Subcutaneous adipose tissue (tissue), 4 donors: ENCODE results near the gene SPRTN. TPM values are rescaled to one million over a fixed set of nuclear protein-coding genes. Genes with fewer than 3 reads are reported as not detected.

Source experiments
- CTCF ChIP-seq: fragments of 450-650 bp; IDR thresholded peaks from one replicate; pipeline ENCODE4 v1.5.1; 2016; ENCODE audit warnings: low read depth, mild to moderate bottlenecking, control low read depth, antibody characterized with exemption, moderate library complexity
- total RNA-seq, 4 donors: library from RNA; depleted of rRNA; stranded (reverse); fragments of >200 nt; gene quantifications; one replicate each; pipeline ENCODE4 v1.1.0, GENCODE V29; 2016

SPRTN gene
- total RNA-seq, 4 donors from 2014 or later, result 9.4 to 17.6 (median 15.9) TPM

GRCh38 chr1:231326248-231326647, 11.8 kb upstream of the SPRTN start:
- no peak for TF ChIP-seq CTCF

GRCh38 chr1:231327617-231328016, 10.5 kb upstream of the SPRTN start:
- no peak for TF ChIP-seq CTCF

- TF ChIP-seq CTCF, result no peak
Observed at GRCh38 chr1:231329483-231329882, 8.6 kb upstream of the SPRTN start.

GRCh38 chr1:231332761-231333160, 5.3 kb upstream of the SPRTN start:
- TF ChIP-seq CTCF, result no peak

GRCh38 chr1:231334079-231334666, 3.9 kb upstream of the SPRTN start:
- no peak for TF ChIP-seq CTCF

GRCh38 chr1:231334952-231335351, 3.1 kb upstream of the SPRTN start:
- TF ChIP-seq CTCF, result no peak

- no peak for TF ChIP-seq CTCF
Observed at GRCh38 chr1:231335663-231336602, 2.2 kb upstream of the SPRTN start.
